H1 (cell line): Measurements from ENCODE around the gene ZSCAN21.

Experiments
- CBX8 ChIP-seq: fragments of 300-800, 300-1000 bp; sonication (generic); IDR thresholded peaks from 2 replicates; pipeline ENCODE4 v1.7.1; 2016; ENCODE audit warnings: low read depth, low read length, borderline replicate concordance
- EGR1 ChIP-seq: IDR thresholded peaks from 2 replicates; pipeline ENCODE4 v1.6.1; 2011; ENCODE audit warnings: low read depth, low read length, borderline replicate concordance
- EP300 ChIP-seq, 2 experiments: IDR thresholded peaks; 1 replicate in 1 of 2; 2 replicates in 1 of 2; pipeline ENCODE4 v1.6.1; 2011 to 2012; ENCODE audit warnings: low read depth in 2 of 2, low read length in 2 of 2, mild to moderate bottlenecking in 2 of 2, borderline replicate concordance in 1 of 2, inconsistent platforms in 1 of 2, moderate library complexity in 1 of 2
- MAFK ChIP-seq: IDR thresholded peaks from 2 replicates; pipeline ENCODE4 v1.6.1; 2012; ENCODE audit warnings: low read depth, mild to moderate bottlenecking, improper control_type of control experiment, low read length
- NANOG ChIP-seq: IDR thresholded peaks from 2 replicates; pipeline ENCODE4 v1.6.1; 2011; ENCODE audit warnings: low read length, low read depth, mild to moderate bottlenecking, inconsistent platforms; ENCODE audit not compliant: insufficient read depth, poor library complexity, severe bottlenecking
- PHF8 ChIP-seq: fragments of 200-600 bp; sonication (generic); conservative IDR thresholded peaks from 2 replicates; pipeline ENCODE4 v1.7.1; 2012; ENCODE audit warnings: low read depth, mild to moderate bottlenecking, inconsistent platforms, low read length, moderate library complexity
- POLR2A ChIP-seq, 2 experiments: IDR thresholded peaks; 1 replicate in 1 of 2; 2 replicates in 1 of 2; pipeline ENCODE4 v1.6.1; 2011; ENCODE audit warnings: low read depth in 2 of 2, low read length in 2 of 2, mild to moderate bottlenecking in 2 of 2; ENCODE audit errors: control extremely low read depth in 1 of 2
- POLR2AphosphoS5 ChIP-seq: IDR thresholded peaks from 2 replicates; pipeline ENCODE4 v1.6.1; 2011; ENCODE audit warnings: low read depth, low read length
- RAD21 ChIP-seq, 2 experiments: IDR thresholded peaks in 1 of 2; conservative IDR thresholded peaks in 1 of 2; 2 replicates each; pipeline ENCODE4 v1.6.1; 2011; ENCODE audit warnings: low read depth in 2 of 2, low read length in 2 of 2, improper control_type of control experiment in 1 of 2, inconsistent platforms in 1 of 2, mild to moderate bottlenecking in 1 of 2, moderate library complexity in 1 of 2
- RFX5 ChIP-seq: IDR thresholded peaks from 2 replicates; pipeline ENCODE4 v1.6.1; 2011; ENCODE audit warnings: low read depth, low read length, improper control_type of control experiment, borderline replicate concordance
- SAP30 ChIP-seq: fragments of 300-600 bp; sonication (generic); IDR thresholded peaks from 2 replicates; pipeline ENCODE4 v1.7.1; 2012; ENCODE audit warnings: low read length, moderate library complexity, mild to moderate bottlenecking, inconsistent platforms; ENCODE audit not compliant: insufficient read depth, insufficient replicate concordance
- ZNF274 ChIP-seq: IDR thresholded peaks from 2 replicates; pipeline ENCODE4 v1.7.0; 2012; ENCODE audit warnings: low read length, borderline replicate concordance; ENCODE audit errors: extremely low read depth
- TF ChIP-seq, protein P1 (sequence below), 3 experiments: IDR thresholded peaks; 1 replicate in 2 of 3; 2 replicates in 1 of 3; pipeline versions ENCODE4 v1.5.1 to v1.6.1; 2011; ENCODE audit warnings: low read length in 3 of 3, mild to moderate bottlenecking in 3 of 3, inconsistent platforms in 2 of 3, low read depth in 1 of 3, moderate library complexity in 1 of 3; ENCODE audit not compliant: insufficient read depth in 1 of 3; ENCODE audit errors: control extremely low read depth in 1 of 3
- TF ChIP-seq, protein P2 (sequence below): IDR thresholded peaks from 2 replicates; pipeline ENCODE4 v1.6.1; 2012; ENCODE audit warnings: low read length, inconsistent platforms

DNA sequence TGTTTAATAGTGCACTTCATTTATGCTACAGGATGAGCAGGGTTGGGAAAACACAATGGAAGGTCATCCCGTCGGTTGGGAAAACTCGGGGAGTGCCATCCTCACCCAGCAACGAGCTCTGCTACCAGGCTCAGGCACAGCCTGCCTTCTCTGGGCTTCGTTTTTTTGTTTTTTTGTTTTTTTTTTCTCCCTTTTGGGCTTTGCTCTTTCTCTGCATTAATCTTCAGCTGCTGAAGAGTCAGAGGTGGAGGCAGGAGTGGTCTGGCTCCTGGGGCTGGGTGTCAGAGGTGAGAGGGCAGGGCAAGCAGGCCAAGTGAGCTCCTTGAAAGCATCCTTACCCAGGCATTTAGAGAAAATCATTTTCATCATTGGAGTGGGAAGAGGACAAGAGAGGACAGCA lies 20.4 kb downstream of the ZSCAN21 start:
- TF ChIP-seq, protein P1, sequence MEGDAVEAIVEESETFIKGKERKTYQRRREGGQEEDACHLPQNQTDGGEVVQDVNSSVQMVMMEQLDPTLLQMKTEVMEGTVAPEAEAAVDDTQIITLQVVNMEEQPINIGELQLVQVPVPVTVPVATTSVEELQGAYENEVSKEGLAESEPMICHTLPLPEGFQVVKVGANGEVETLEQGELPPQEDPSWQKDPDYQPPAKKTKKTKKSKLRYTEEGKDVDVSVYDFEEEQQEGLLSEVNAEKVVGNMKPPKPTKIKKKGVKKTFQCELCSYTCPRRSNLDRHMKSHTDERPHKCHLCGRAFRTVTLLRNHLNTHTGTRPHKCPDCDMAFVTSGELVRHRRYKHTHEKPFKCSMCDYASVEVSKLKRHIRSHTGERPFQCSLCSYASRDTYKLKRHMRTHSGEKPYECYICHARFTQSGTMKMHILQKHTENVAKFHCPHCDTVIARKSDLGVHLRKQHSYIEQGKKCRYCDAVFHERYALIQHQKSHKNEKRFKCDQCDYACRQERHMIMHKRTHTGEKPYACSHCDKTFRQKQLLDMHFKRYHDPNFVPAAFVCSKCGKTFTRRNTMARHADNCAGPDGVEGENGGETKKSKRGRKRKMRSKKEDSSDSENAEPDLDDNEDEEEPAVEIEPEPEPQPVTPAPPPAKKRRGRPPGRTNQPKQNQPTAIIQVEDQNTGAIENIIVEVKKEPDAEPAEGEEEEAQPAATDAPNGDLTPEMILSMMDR (IDR thresholded peaks at IDR 0.05; ENCODE audit: control extremely low read depth in 1 of 3, insufficient read depth in 1 of 3, low read depth in 1 of 3, low read length in 3 of 3): no peak
- TF ChIP-seq SAP30: no peak
- no peak for TF ChIP-seq RAD21 (IDR thresholded peaks at IDR 0.05 in 1 of 2, conservative IDR thresholded peaks at IDR 0.05 in 1 of 2; ENCODE audit: low read depth in 2 of 2, low read length in 2 of 2)
- peak in 1 of 2 experiments; percentile 21; a peak in 2 of 3 replicates for TF ChIP-seq POLR2A (IDR thresholded peaks at IDR 0.05; ENCODE audit: control extremely low read depth in 1 of 2, low read depth in 2 of 2, low read length in 2 of 2)
- no peak for TF ChIP-seq ZNF274
- TF ChIP-seq POLR2AphosphoS5: no peak
- TF ChIP-seq NANOG: no peak
- TF ChIP-seq, protein P2, sequence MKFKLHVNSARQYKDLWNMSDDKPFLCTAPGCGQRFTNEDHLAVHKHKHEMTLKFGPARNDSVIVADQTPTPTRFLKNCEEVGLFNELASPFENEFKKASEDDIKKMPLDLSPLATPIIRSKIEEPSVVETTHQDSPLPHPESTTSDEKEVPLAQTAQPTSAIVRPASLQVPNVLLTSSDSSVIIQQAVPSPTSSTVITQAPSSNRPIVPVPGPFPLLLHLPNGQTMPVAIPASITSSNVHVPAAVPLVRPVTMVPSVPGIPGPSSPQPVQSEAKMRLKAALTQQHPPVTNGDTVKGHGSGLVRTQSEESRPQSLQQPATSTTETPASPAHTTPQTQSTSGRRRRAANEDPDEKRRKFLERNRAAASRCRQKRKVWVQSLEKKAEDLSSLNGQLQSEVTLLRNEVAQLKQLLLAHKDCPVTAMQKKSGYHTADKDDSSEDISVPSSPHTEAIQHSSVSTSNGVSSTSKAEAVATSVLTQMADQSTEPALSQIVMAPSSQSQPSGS: no peak
- no peak for TF ChIP-seq PHF8
- TF ChIP-seq EP300 (IDR thresholded peaks at IDR 0.05; ENCODE audit: borderline replicate concordance in 1 of 2, low read depth in 2 of 2, low read length in 2 of 2): no peak
- TF ChIP-seq CBX8: no peak
- no peak for TF ChIP-seq EGR1
- no peak for TF ChIP-seq RFX5
- TF ChIP-seq MAFK: no peak
